Posterior vena cava (tissue), 2 donors: ENCODE results near the gene LAMB3. TPM values are rescaled to one million over a fixed set of nuclear protein-coding genes. Genes with fewer than 3 reads are reported as not detected.
A peak's percentile ranks its signal among the peaks of the same experiment; 100 is the strongest.
"Not testable (repeated sequence)": the region's sequence is repeated elsewhere in the genome, so short reads cannot be mapped to it uniquely, and the experiment has no call there.

Experiments used
- DNase-seq: peaks from one replicate; pipeline ENCODE4 v3.0.0-alpha.2; 2020; ENCODE audit warnings: low spot score
- intact Hi-C, 2 donors: fragments of 100-400 bp; cut with DNase I; formaldehyde crosslinking; loops; one replicate each; pipeline versions ENCODE4 v1.14.1 to v1.14.2; 2022 to 2023
- long read RNA-seq, 2 donors: library from polyadenylated mRNA; unstranded; transcript quantifications; one replicate each; pipeline ENCODE4 v2.0.0, GENCODE V29; 2020 to 2021
- total RNA-seq, 2 donors: library from RNA; stranded (reverse); fragmentation: NEBNext Ultra II Directional; extraction: Animal tissue kit (Norgen Biotek cat#: 25700); gene quantifications; one replicate each; pipeline ENCODE4 v1.2.1, GENCODE V29; 2021
- donor health status: DM: yes; HTN: yes; CAD: no.
- donor health status: DM: yes; HTN: yes; CAD: no.

The LAMB3 gene
- 1 to 10 TPM; 1.5 TPM for total RNA-seq
- long read RNA-seq, donor 1, full-length matches to known transcripts = 1 of 1 reads
- long read RNA-seq, donor 1, partial matches to known transcripts = 0 of 1 reads
- long read RNA-seq, donor 1, other reads (novel, unspliced or antisense) = 0 of 1 reads
- long read RNA-seq, donor 2, partial matches to known transcripts = 2 of 2 reads
- long read RNA-seq, donor 2, other reads (novel, unspliced or antisense) = 0 of 2 reads

DNA sequence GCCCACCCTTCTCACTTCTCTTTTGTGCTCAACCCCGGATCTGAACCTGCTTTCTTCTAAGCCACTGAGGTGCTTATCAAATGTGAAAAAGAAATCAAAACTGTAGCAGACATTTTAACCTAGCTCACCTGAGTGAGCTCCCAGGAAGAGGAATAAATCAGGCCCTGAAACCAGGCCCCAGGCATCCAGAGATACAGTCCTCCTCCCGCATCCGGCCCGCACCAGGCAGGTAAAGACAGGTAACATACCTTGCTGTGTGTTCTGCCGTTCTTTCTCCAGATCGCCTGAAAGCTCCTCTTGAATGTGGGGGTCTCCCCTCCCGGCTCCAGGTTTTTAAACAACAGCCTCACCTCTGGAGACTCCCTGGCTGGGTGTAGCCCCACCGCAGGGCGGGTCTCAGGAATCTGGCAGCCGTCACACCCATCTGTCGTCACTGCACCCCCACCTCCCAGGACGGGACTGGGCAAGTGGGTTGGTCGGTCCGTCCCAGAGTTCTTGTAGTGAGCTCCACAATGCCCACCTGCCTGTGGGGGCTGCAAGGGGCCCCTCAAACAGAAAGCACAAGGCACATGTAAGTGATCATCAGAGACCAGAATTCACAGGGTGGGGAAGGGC lies at the start of gene LAMB3:
TSS of gene LAMB3 (minus strand) at position 305 of the 615 bp plus-strand sequence. CDS start 1,481 bp downstream, outside the sequence.
- no peak for DNase-seq
- intact Hi-C loops = no loop called here

DNA sequence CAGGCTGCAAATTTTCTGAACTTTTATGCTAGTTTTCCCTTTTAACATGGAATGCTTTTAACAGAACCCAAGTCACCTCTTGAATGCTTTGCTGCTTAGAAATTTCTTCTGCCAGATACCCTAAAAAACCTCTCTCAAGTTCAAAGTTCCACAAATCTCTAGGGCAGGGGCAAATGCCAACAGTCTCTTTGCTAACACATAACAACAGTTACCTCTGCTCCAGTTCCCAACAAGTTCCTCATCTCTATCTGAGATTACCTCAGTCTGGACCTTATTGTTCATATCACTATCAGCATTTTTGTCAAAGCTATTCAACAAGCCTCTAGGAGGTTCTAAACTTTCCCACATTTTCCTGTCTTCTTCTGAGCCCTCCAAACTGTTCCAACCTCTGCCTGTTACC lies 48.5 kb upstream of the LAMB3 start:
- DNase-seq, intact Hi-C loops: not testable (repeated sequence)

DNA sequence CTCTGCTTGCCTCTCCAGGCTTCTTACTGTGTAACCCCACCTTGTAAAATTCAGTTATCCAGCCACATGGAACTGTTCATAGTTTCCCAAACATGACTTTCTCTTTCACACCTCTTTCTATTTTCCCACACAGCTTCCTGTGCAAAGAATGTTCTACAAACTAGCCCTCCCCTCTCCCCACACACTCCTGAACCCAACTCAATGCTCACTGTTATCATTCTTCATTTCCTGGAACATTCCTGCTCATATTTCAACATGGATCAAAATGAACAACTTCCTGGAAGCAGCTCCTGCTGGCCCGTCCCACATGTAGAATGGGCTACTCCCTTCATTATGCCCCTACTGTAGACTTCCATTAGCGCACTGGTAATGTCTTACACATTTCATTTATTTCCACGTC lies 44.9 kb upstream of the LAMB3 start:
- intact Hi-C loops = loop anchor here (5.0 to 10.0 kb wide), 2 partner anchors 92 to 120 kb away; no protein-coding TSS in a partner anchor
- DNase-seq = no peak

DNA sequence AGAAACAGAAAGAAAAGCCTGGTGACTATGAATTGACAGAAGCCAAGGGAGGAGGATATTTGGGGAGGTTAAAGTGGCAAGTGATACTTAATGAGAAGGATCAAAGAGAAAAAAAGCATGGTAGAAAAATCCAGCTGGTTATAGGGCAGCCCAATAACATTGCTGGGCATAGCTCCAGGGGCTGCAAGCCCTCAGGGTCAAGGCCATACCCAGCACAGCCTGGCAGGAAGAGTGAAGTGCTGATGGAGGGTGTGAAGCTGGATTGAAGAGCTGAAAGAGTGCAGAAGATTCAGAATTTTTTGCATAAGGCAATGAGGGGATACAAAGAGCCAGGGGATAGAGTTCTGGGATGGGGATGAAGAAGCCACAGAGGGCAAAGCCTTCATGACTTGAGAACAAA lies 44.4 kb upstream of the LAMB3 start:
- intact Hi-C loops = loop anchor here (5.0 to 10.0 kb wide), 2 partner anchors 92 to 119 kb away; no protein-coding TSS in a partner anchor
- DNase-seq = no peak

DNA sequence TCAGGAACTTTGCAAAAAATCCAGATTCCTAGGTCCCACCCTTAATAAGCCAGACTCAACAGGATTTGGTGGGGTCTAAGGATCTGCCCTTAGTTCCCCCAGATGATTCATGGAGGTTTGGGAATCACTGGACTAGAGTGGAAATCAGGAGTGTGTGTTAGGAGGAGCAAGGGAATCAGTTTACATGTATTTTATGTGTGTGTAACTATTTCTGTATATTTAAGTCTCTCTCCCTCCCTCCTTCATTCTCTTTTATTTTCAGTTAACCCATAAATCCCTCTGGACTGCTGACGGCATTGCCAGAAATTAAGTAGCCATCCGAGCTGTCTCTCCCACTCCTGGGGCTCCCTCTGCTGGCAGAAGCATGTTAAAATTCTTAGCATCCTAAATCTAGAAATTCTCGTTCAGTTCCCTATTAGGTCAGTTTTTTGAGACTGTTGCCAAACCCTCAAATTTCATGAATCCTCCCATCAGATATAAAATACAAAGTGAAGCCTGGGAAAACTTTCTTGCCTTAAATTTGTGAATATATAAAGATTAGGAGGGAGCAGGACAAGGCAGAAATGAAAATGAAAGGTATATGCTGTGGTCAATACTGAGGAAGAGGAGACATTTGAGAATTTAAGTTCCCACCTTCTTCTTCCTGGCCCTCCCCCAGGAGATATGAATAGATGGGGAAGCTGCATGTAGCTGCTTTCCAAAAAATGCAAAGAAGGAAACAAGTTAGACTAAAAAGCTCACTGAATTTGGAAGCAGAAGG lies 40.7 kb upstream of the LAMB3 start:
- DNase-seq = peak; percentile 86
- intact Hi-C loops = loop anchor here in 1 of 2 donors (5.0 to 10.0 kb wide), 2 partner anchors 88 to 116 kb away; no protein-coding TSS in a partner anchor

DNA sequence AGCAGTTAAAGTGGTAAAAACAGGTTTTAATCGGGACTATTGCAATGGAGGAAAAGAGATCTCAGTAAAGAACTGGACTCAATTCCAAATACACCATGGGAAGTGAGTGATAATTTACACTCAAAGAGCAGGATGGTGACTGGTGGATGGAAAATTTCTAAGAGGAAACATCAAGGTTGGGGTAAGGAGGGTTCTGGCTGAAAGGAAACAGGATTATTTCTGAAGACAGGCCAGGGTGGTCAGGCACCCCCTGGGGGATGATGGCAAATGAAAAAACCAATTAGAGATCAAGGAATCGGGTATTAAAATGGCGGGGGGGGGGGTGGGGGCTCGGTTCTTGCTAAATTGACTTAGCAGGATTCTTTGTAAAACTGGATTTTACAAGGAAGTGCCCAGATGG lies 40.1 kb upstream of the LAMB3 start:
- intact Hi-C loops = loop anchor here in 1 of 2 donors (5.0 to 10.0 kb wide), 2 partner anchors 87 to 115 kb away; no protein-coding TSS in a partner anchor
- DNase-seq = no peak

DNA sequence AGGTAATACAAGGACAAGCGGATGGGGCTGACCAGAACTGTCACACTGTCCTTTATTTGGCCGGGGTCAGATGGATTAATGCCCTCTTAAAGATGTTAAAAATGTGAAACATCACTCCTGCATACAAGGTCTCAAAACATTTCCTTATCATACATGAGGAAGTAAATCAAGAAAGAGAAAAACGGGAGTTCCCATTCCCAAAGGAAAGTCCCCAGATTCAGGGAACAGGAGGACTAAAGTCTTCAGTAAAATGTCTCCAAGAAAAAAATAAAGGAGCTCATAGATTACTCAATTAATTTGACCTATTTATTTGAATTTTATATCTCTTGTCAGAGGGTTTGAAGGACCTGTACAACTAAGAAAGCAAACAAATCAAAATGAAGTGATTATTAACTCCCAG lies 39.0 kb upstream of the LAMB3 start:
- intact Hi-C loops = loop anchor here in 1 of 2 donors (5.0 to 10.0 kb wide), 2 partner anchors 86 to 114 kb away; no protein-coding TSS in a partner anchor
- no peak for DNase-seq

DNA sequence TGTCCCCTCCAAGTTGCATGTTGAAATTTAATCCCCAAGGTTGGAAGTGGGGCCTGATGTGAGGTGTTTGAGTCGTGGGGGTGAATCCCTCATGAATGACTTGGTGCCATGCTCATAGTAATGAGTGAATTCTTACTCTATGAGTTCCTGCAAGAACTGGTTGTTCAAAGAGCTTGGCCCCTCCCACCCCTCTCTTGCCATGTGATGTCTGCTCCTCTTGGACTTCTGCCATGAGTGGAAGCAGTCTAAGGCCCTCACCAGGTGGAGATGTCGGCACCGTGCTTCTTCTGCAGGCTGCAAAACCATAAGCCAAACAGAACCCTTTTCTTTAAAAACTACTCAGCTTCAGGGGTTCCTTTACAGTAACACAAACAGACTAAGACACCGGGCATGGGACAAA lies 37.3 kb upstream of the LAMB3 start:
- intact Hi-C loops = loop anchor here in 1 of 2 donors (10.0 kb wide), 1 partner anchor 95 kb away; no protein-coding TSS in a partner anchor
- DNase-seq = no peak

DNA sequence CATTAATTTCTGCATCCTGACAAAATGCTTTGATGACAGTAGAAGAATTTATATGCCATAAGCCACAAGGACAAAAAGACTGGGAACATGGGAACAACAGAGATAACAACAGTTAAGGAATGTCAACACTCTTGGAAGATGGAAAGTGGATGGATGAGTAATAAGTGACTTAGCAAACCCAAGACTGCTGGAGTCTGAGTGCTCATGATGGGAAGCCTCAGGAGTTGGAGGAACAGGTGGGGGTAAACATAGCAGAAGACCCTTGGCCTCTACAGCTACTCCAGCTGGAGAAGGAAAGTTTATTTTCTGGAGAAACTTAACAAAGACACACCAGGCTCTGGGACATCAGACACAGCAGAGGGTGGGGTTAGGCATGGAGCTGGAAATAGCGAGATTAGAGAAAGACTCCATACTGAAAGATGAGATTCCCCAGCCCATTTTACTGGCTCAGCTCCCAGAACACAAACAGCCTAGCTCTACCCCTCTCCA lies 36.6 kb upstream of the LAMB3 start:
- no peak for DNase-seq
- intact Hi-C loops = loop anchor here in 1 of 2 donors (10.0 kb wide), 1 partner anchor 94 kb away; no protein-coding TSS in a partner anchor

DNA sequence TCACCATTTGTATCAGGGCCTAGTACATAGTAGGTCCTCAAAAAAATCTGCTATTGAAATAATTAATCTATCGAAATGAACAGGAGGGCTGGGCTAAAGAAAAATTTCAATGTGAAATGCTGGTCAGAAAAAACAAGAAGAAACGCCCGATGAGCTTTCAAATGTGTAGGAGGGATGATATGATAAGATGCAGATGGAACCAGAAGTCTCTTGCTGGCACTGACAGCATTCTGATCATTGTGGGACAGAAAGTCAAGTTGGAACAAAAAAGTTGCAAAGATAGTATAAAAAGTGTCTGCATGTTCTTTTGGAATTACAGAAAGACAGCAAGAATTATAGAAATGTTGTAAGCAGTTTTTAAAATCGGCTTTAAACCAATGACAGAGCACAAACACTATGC lies 34.1 kb upstream of the LAMB3 start:
- DNase-seq = no peak
- intact Hi-C loops = loop anchor here in 1 of 2 donors (10.0 kb wide), 1 partner anchor 92 kb away; no protein-coding TSS in a partner anchor

DNA sequence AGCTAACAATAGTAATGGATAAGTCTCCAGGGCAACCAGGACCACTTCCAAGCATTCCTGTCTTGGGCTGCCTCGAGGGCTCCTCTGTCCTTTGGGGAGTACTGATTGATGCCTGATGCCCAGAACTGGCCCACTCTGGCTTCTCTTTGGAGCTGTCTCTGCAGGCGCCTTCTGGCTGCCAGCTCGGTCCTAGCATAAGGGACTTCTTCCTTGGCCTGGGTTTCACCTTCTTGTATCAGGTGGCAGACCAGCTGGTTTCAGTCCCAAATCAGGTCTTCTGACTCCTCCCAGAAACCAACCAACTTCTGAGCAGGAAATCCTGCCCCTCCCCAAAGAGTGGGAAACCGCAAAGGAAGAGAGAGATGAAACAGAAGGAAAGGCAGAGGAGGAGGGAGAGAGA lies 33.6 kb upstream of the LAMB3 start:
- intact Hi-C loops = loop anchor here in 1 of 2 donors (10.0 kb wide), 1 partner anchor 91 kb away; no protein-coding TSS in a partner anchor
- no peak for DNase-seq

DNA sequence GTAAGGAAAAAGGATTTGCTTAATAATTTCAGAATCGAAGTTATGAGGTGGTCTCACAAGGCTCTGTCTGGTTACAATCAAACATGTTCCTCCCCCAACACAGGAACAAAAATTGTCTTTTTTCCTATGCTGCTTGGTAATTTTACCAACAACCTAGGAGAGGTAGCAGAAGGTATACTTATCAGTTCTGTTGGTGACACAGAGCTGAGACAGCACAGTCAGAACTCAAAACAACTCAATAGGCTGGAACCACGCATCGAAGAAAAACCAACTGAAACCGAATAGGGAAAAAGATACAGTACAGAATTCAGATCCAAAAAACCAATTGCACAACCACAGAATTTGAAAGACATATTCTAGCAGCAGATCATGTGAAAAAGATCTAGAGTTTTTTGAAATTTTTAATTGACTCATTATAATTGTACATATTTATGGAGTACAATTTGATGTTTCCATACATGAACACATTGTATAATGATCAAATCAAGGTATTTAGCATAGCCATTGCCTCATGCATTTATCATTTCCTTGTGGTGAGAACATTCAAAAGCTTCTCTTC lies 26.8 kb upstream of the LAMB3 start:
- no peak for DNase-seq
- intact Hi-C loops = no loop called here

DNA sequence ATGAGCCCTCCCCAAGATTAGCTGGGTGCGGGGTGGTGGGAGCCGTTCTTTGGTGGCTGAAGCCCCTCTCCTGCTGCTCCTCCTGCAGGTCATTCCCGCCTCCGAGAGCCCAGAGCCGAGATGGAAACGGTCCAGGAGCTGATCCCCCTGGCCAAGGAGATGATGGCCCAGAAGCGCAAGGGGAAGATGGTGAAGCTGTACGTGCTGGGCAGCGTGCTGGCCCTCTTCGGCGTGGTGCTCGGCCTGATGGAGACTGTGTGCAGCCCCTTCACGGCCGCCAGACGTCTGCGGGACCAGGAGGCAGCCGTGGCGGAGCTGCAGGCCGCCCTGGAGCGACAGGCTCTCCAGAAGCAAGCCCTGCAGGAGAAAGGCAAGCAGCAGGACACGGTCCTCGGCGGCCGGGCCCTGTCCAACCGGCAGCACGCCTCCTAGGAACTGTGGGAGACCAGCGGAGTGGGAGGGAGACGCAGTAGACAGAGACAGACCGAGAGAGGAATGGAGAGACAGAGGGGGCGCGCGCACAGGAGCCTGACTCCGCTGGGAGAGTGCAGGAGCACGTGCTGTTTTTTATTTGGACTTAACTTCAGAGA lies 23.4 kb upstream of the LAMB3 start:
- peak; percentile 80 for DNase-seq
- intact Hi-C loops = no loop called here

DNA sequence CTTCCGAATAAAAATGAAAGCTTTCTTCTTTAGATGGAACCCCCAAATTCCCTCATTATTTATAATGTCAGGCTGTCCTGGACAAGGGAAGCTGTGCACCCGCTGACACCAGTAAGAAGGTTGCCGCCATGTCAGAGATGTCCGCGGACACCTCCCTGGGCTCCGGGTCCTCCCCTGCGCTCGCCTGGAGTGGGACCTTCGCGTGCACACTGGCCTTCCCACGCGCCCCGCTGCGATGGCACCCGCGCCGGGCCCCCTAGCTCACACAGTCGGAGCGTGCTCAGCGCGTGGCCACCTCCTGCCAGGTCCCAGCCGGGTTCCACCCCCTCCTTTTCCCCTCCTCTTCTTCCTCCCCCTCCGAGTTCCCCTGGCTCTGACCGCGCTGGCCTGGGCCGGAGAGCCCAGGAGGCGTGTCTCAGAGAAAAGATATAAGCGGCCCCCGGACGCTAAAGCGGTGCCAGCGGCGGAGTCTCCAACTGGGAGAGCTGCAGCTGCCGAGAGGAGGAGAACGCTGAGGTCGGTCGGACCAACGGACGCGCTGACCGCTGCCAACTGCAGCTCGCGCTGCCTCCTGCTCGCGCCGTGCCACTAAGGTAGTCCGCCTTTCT lies 22.8 kb upstream of the LAMB3 start, which contains the start of gene G0S2:
TSS of gene G0S2 (plus strand) at position 456 of the 608 bp plus-strand sequence. CDS start 273 bp downstream, outside the sequence.
- DNase-seq = peak; percentile 93
- intact Hi-C loops = no loop called here

DNA sequence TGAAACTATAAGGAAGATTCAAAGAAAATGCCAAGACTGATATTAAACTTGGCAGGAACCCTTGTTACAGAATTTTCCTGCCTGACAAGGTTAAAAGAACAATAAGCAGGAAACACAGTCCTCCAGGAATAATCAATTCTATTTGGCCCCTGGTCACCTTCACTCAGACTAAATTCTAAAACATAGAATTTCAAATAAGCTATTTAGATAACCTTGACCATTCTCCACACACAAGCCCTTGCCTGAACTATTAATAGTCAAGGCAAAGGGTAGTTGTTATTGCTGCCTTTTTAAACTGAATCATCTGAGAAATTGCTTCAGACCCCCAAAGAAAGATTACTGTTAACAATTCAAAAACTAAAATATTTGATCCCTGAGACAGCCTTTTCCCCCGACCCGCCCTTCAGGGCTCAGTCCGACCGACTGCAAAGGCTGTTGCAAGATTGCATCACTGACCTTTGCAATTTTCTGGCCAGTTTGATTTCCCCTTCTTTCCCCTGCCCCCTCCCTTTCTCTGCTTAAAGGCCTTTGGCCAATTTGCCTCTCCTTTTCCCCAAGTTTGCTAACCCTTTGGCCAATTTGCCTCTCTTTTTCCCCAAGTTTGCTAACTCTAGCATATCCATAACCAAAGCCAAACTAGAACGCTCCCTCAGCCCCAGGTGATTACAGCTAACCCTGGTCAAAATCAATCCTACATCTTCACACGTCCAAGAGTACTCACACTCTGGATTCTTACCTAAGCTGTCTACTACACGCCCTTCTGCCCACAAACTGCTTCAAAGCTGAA lies 21.6 kb upstream of the LAMB3 start:
- DNase-seq = peak; percentile 87

DNA sequence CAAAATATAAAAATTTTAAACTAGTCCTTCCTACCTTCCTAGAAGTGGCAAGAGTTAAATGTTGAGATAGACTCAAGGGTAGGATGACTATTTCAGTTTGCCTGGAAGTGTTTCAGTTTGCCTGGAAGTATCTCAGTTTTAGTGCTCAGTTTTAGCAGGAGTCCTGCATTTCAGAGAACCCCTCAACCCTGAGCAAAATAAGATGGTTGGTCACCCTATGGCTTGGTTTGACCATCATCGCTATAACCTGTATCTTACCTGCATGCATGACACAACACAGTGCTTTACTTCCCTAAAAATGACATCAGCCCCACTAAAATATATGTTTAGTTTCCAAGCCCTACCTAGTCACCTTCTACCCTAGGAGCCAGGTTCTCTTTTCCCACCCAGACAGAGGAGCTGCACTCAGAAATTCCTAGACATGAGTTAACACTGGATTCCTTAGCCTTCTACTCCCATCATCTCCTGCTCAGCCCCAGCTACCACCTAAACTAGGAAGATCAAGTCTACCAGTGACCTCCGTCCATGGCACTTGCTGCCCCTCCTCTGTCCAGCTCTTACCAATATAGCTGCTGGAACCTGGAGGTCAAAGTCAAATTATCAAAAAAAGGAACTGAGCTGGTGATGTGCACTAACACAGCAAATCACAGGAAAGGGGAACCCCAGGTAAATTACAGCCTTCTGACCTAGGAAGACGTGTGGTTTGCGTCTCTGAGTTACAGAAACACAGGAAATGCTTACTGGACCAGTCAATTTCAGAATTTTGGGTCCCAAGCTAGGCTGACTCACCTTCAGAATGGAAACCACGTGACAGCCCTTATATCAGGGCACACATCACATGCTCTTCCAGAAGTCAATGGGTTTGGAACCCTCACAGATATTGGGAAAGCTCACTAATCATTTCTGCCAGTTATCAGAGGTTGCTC lies 20.7 kb upstream of the LAMB3 start:
- intact Hi-C loops = no loop called here

More for the DNA sequence above, 21.6 kb upstream of the LAMB3 start:
- intact Hi-C loops = no loop called here

More for the DNA sequence above, 20.7 kb upstream of the LAMB3 start:
- DNase-seq = no peak
